ENCODE results near the gene AMER2.

DNA sequence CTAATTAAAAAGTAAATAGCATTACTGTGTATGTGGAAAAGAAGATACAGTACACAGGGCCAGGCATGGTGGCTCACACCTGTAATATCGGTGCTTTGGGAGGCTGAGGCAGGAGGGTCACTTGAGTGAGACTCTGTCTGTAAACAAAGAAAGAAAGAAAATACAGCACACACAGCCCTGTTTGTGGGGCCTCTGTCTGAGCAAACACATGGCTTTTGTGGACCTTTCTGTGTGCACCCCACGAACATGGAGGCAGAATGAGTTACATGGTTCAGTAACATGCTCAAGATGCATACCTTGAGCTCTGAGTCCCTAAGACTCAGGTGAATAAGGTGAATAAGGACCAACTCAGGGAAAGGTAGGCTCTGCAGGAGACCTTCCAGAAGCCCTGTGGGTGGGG lies 20.0 kb upstream of the AMER2 start:
- no peak for TF ChIP-seq POLR2AphosphoS5 (IDR thresholded peaks at IDR 0.05; ENCODE audit: low read depth, low read length)
- TF ChIP-seq POLR2A (IDR thresholded peaks at IDR 0.05; ENCODE audit: low read depth, low read length), result no peak
- no peak for TF ChIP-seq TAF1 (IDR thresholded peaks at IDR 0.05; ENCODE audit: low read depth, low read length)
- TF ChIP-seq SPI1 (IDR thresholded peaks at IDR 0.05; ENCODE audit: low read depth, low read length), result no peak
- no peak for TF ChIP-seq POU2F2 (IDR thresholded peaks at IDR 0.05; ENCODE audit: low read depth, low read length)
- no peak for TF ChIP-seq PAX5 (IDR thresholded peaks at IDR 0.05; ENCODE audit: insufficient read depth, low read length, severe bottlenecking)

All from GM12891 (cell line).